PC-9 (cell line): ENCODE results near the gene ARHGAP8. TPM values are rescaled to one million over a fixed set of nuclear protein-coding genes. Genes with fewer than 3 reads are reported as not detected.

Source experiments
- BruUV-seq: library from RNA; stranded (reverse); fragments of 400-500 nt; replicated peaks from 2 replicates; lab custom pipeline; 2021; lab: Mats Ljungman, UMichigan
- CTCF ChIA-PET: fragments of 300-600 bp; sonication (Branson Sonifier 250); formaldehyde crosslinking; loops from one replicate; lab custom pipeline; 2022; ENCODE audit warnings: antibody characterized with exemption; lab: Charles Lee
- POLR2A ChIA-PET: fragments of 300-600 bp; sonication (Branson Sonifier 250); formaldehyde crosslinking; loops from one replicate; lab custom pipeline; 2022; ENCODE audit warnings: antibody characterized with exemption; ENCODE audit not compliant: unreplicated experiment; lab: Charles Lee
- DNase-seq, 2 experiments: peaks; one replicate each; pipeline versions ENCODE4 v3.0.0 to v3.0.0-alpha.2; 2015 to 2022; ENCODE audit warnings: mixed read lengths in 1 of 2
- H2AFZ ChIP-seq: fragments of 200-600 bp; sonication (generic); 2 replicates; pipeline ENCODE4 v1.8.1; 2017; ENCODE audit warnings: antibody characterized with exemption
- H3F3A ChIP-seq: fragments of 200-600 bp; sonication (generic); 2 replicates; pipeline ENCODE4 v1.8.1; 2017; ENCODE audit warnings: antibody characterized with exemption, mild to moderate bottlenecking, low read depth; ENCODE audit not compliant: insufficient read depth
- H3K27ac ChIP-seq: fragments of 200-600 bp; sonication (generic); 2 replicates; pipeline ENCODE4 v1.6.1; 2016; ENCODE audit warnings: mixed run types
- H3K27me3 ChIP-seq: fragments of 200-600 bp; sonication (generic); 2 replicates; pipeline ENCODE4 v1.6.1; 2016; ENCODE audit warnings: low read depth, mixed run types; ENCODE audit not compliant: insufficient read depth
- H3K36me3 ChIP-seq: fragments of 200-600 bp; sonication (generic); 2 replicates; pipeline ENCODE4 v1.6.1; 2016; ENCODE audit warnings: low read depth, mixed run types
- H3K4me1 ChIP-seq: fragments of 200-600 bp; sonication (generic); replicated peaks from 2 replicates; pipeline ENCODE4 v1.6.1; 2016; ENCODE audit warnings: mixed run types; ENCODE audit not compliant: insufficient read depth
- H3K4me2 ChIP-seq: fragments of 200-600 bp; sonication (generic); 2 replicates; pipeline ENCODE4 v1.6.1; 2017; ENCODE audit warnings: mixed run types
- H3K4me3 ChIP-seq: fragments of 200-600 bp; sonication (generic); 2 replicates; pipeline ENCODE4 v1.6.1; 2016; ENCODE audit warnings: mixed run types
- H3K79me2 ChIP-seq: fragments of 200-600 bp; sonication (generic); 2 replicates; pipeline ENCODE4 v1.6.1; 2017; ENCODE audit warnings: low read depth, mixed run types
- H3K9me2 ChIP-seq: fragments of 200-600 bp; sonication (generic); 2 replicates; pipeline ENCODE4 v1.8.1; 2017; ENCODE audit warnings: mild to moderate bottlenecking; ENCODE audit not compliant: insufficient read depth
- H3K9me3 ChIP-seq: fragments of 200-600 bp; sonication (generic); 2 replicates; pipeline ENCODE4 v1.8.1; 2016; ENCODE audit warnings: low read depth; ENCODE audit not compliant: insufficient read depth
- H4K20me1 ChIP-seq: fragments of 200-600 bp; sonication (generic); 2 replicates; pipeline ENCODE4 v1.8.1; 2017; ENCODE audit not compliant: insufficient read depth
- CTCF ChIP-seq: fragments of 200-600 bp; sonication (generic); conservative IDR thresholded peaks from 2 replicates; pipeline ENCODE4 v1.6.1; 2017; ENCODE audit warnings: mixed run types, antibody characterized with exemption, mild to moderate bottlenecking, moderate library complexity
- EZH2 ChIP-seq: fragments of 200-600 bp; sonication (generic); IDR thresholded peaks from 2 replicates; pipeline ENCODE4 v1.8.0; 2017; ENCODE audit warnings: antibody characterized with exemption, low read depth
- intact Hi-C: fragments of 100-400 bp; cut with micrococcal nuclease; formaldehyde crosslinking; loops from one replicate; pipeline ENCODE4 v1.10.0; 2022; ENCODE audit not compliant: unreplicated experiment
- total RNA-seq: library from RNA; stranded (reverse); gene quantifications from 2 replicates; pipeline ENCODE4 v1.2.3, GENCODE V29; 2021

The ARHGAP8 gene
- total RNA-seq, 1 experiment from 2014 or later = 114 TPM

DNA sequence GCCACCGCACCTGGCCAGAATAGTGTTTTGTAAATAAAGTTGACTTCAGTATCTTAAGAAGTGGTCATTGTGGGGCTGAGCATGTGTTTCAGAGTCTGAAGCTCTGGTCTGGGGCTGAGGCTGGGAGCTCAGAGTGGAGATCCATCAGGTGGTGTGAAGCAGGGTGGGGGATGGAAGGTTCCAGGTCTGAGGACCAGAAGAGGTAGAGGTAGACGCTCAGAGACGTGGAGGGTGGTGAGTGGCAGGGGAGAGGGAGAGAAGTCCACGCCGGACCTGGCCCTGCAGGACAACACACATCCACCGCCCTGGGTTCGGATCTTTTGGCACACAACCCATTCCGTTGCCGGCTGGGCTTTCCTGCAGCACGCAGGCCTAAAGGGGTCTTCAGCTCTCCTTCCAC, 40.7 kb downstream of the ARHGAP8 start:
- DNase-seq = no peak
- H3K4me2 ChIP-seq = no peak overlapping the region
- CTCF ChIA-PET = no interaction called here
- no peaks in the 10 kb centered on the region for H3K9me2 ChIP-seq
- no peak for TF ChIP-seq EZH2
- no peak for TF ChIP-seq CTCF
- H3K4me1 ChIP-seq = no peaks in the 10 kb centered on the region
- no TSS peak for BruUV-seq
- peaks cover 7% of the 10 kb centered on the region; the same call in 1 of the 2 replicates for H3F3A ChIP-seq
- H3K27me3 ChIP-seq = no peaks in the 10 kb centered on the region
- H3K79me2 ChIP-seq = 0 out of 2 replicates have a peak, but pooled peaks cover 12% of the 10 kb centered on the region
- H3K36me3 ChIP-seq = no peaks in the 10 kb centered on the region
- POLR2A ChIA-PET = no interaction called here
- H3K27ac ChIP-seq = no peak overlapping the region
- no peaks in the 10 kb centered on the region for H3K9me3 ChIP-seq
- H2AFZ ChIP-seq = no peak overlapping the region
- H4K20me1 ChIP-seq = peaks cover 47% of the 10 kb centered on the region
- intact Hi-C loops = no loop called here
- no peak overlapping the region for H3K4me3 ChIP-seq

DNA sequence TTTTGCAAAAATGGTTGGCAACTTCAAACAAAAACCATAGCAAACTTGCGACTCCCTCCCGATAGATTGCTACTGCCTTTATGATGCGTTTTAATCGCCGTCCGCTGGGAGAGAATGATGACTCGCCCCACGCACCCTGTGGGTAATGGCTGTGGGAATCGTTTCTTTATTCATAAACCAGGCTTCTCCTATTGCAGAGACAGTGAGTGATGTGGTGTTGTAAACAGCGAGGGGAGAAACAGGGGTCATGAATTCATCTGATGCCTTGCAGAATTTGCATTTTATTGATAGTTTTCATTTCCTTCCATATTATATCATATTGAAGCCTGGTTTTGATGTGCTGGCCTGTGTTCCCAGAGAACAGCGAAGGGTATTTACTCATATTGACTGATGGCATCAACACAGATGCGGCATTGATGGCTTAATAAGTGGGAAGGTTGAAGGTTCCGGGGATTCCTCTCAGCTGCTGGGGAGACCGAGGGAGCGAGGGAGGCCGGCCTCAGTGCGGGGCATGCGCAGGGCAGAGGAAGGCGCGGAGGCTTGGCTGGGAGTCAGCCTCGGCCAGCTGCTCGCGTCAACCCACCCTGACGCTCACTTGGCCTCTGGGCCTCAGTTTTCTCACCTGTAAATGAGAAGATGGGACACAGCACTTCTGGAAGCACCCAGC, 41.3 kb downstream of the ARHGAP8 start:
- no peak overlapping the region for H3K4me3 ChIP-seq
- TF ChIP-seq CTCF = no peak
- no peak for TF ChIP-seq EZH2
- peaks cover 52% of the 10 kb centered on the region for H4K20me1 ChIP-seq
- DNase-seq = no peak
- H3K79me2 ChIP-seq = 0 out of 2 replicates have a peak, but pooled peaks cover 12% of the 10 kb centered on the region
- intact Hi-C loops = no loop called here
- no peaks in the 10 kb centered on the region for H3K4me1 ChIP-seq
- CTCF ChIA-PET = no interaction called here
- H3F3A ChIP-seq = peaks cover 4% of the 10 kb centered on the region; the same call in 1 of the 2 replicates
- H3K36me3 ChIP-seq = no peaks in the 10 kb centered on the region
- no peaks in the 10 kb centered on the region for H3K27me3 ChIP-seq
- no peaks in the 10 kb centered on the region for H3K9me2 ChIP-seq
- H3K9me3 ChIP-seq = no peaks in the 10 kb centered on the region
- no peak overlapping the region for H2AFZ ChIP-seq
- H3K27ac ChIP-seq = no peak overlapping the region
- BruUV-seq = no TSS peak
- no peak overlapping the region for H3K4me2 ChIP-seq
- POLR2A ChIA-PET = no interaction called here

DNA sequence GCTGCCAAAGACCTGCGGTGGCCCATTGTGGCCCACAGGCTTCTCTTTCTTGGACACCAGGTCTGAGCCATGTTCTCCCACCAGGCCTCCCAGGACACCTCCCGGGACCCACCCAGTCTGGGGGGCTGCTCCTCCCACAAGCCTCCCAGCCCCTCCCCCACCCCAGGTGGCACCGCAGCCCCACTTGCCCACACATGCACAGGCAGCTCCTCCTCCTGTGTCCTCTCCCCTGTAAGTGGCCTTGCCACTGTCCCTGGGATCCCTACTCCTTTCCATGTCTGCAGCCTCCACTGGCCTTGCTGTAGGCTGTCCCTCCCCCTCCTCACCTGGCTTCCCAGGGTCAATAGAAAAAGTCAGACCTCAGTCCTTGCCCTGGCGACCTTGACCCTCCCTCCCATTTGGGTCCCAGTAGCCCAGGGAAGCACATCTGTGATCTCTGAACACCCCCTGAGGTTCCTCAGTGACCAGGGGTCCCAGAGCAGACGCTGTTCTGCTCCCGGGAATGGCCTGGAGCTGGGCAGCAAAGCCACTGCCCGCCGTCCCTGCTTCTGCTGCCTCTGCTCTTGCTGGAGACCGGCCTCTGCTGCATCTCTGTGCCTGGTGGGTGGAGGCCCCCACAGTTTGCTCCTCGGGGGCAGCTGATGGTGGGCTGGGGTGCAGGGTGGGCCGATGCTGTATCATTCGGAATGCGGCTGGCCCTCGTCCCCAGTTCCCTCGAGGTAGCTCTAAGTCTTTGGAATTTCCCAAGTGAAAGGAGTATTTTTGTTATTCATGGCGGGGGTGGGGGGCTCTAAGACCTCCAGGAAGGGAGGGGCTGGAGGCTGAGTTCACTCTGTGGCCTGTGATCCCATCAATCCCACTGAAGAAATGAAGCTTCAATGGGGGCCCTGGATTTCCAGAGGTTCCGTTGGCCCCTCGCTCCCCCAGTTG, 43.6 kb downstream of the ARHGAP8 start:
- H3K4me1 ChIP-seq = no peaks in the 10 kb centered on the region
- TF ChIP-seq EZH2 (no peak), CTCF (no peak)
- peaks cover 45% of the 10 kb centered on the region for H4K20me1 ChIP-seq
- H3K27ac ChIP-seq = no peak overlapping the region
- H3K9me2 ChIP-seq = no peaks in the 10 kb centered on the region
- H2AFZ ChIP-seq = no peak overlapping the region
- no TSS peak for BruUV-seq
- no peaks in the 10 kb centered on the region for H3K9me3 ChIP-seq
- ChIA-PET CTCF (no interaction called here), POLR2A (no interaction called here)
- H3K4me3 ChIP-seq = no peak overlapping the region
- H3F3A ChIP-seq = peaks cover 4% of the 10 kb centered on the region; the same call in 1 of the 2 replicates
- no peaks in the 10 kb centered on the region for H3K27me3 ChIP-seq
- no peaks in the 10 kb centered on the region for H3K36me3 ChIP-seq
- H3K4me2 ChIP-seq = no peak overlapping the region
- no peak for DNase-seq
- 0 out of 2 replicates have a peak, but pooled peaks cover 12% of the 10 kb centered on the region for H3K79me2 ChIP-seq
- intact Hi-C loops = no loop called here
